GM12878 (cell line): ENCODE data around the gene GH2. TPM values are rescaled to one million over a fixed set of nuclear protein-coding genes. Genes with fewer than 3 reads are reported as not detected.
A peak's percentile ranks its signal among the peaks of the same experiment; 100 is the strongest.

Experiments
- ATAC-seq: fragments of 200-7000 bp; cut with Tn5 transposase; 3 replicates; pipeline ENCODE4 v1.9.1; 2020; ENCODE audit warnings: mild to moderate bottlenecking, moderate library complexity
- BruUV-seq: library from RNA; stranded (reverse); fragments of 400-500 nt; replicated peaks from 2 replicates; lab custom pipeline; 2021; lab: Mats Ljungman, UMichigan
- CTCF ChIA-PET: fragments of 300-600 bp; sonication (Branson Sonifier 250); formaldehyde crosslinking; extraction: SDS; loops from one replicate; lab custom pipeline; 2021; ENCODE audit warnings: inconsistent platforms; lab: Yijun Ruan, JAX
- POLR2A ChIA-PET: fragments of 350-600 bp; formaldehyde crosslinking; extraction: SDS; loops from one replicate; lab custom pipeline; 2021; ENCODE audit warnings: inconsistent platforms; lab: Charles Lee
- RAD21 ChIA-PET: fragments of 300-600 bp; sonication (Branson Sonifier 250); formaldehyde crosslinking; loops from one replicate; lab custom pipeline; 2023; ENCODE audit warnings: antibody characterized with exemption; ENCODE audit not compliant: unreplicated experiment; lab: Charles Lee
- SMC1A ChIA-PET: fragments of 300-600 bp; sonication (Branson Sonifier 250); formaldehyde crosslinking; loops from one replicate; lab custom pipeline; 2023; ENCODE audit not compliant: unreplicated experiment, uncharacterized antibody; lab: Charles Lee
- DNase-seq: peaks from one replicate; pipeline ENCODE4 v3.0.0-alpha.2; 2011; ENCODE audit warnings: low read depth, low spot score
- FAIRE-seq: peaks from 3 replicates; lab custom pipeline; 2011; peaks lifted over from hg19 to GRCh38; lab: Jason Lieb, UNC
- H2AFZ ChIP-seq: 2 replicates; pipeline ENCODE4 v1.6.0; 2011; ENCODE audit warnings: low read depth, low read length, control low read depth; ENCODE audit not compliant: control insufficient read depth
- H3K27ac ChIP-seq: 2 replicates; pipeline ENCODE4 v1.5.1; 2011; ENCODE audit warnings: control low read depth; ENCODE audit not compliant: control insufficient read depth, insufficient read depth
- H3K27me3 ChIP-seq, 2 experiments: replicated peaks in 1 of 2; 2 replicates each; pipeline versions ENCODE4 v1.6.0 to v1.6.1; 2011; ENCODE audit warnings: low read length in 1 of 2; ENCODE audit not compliant: control insufficient read depth in 2 of 2, insufficient read depth in 2 of 2
- H3K36me3 ChIP-seq, 2 experiments: 2 replicates each; pipeline ENCODE4 v1.5.1; 2011; ENCODE audit warnings: low read length in 1 of 2; ENCODE audit not compliant: control insufficient read depth in 2 of 2, insufficient read depth in 2 of 2
- H3K4me1 ChIP-seq: 2 replicates; pipeline ENCODE4 v1.6.1; 2011; ENCODE audit warnings: mild to moderate bottlenecking, low read length, moderate library complexity, mixed read lengths; ENCODE audit not compliant: control insufficient read depth, insufficient read depth
- H3K4me2 ChIP-seq: 2 replicates; pipeline ENCODE4 v1.6.0; 2011; ENCODE audit warnings: control low read depth; ENCODE audit not compliant: control insufficient read depth, insufficient read depth
- H3K4me3 ChIP-seq: fragments of 200-600 bp; sonication (generic); 2 replicates; pipeline ENCODE4 v1.5.1; 2016
- H3K79me2 ChIP-seq: 2 replicates; pipeline ENCODE4 v1.6.0; 2011; ENCODE audit warnings: low read length; ENCODE audit not compliant: control insufficient read depth, insufficient read depth
- H3K9ac ChIP-seq: 2 replicates; pipeline ENCODE4 v1.8.0; 2011; ENCODE audit warnings: low read length, control low read depth, mixed read lengths; ENCODE audit not compliant: control insufficient read depth, insufficient read depth
- H3K9me3 ChIP-seq: replicated peaks from 3 replicates; pipeline ENCODE4 v1.5.1; 2011; ENCODE audit warnings: mild to moderate bottlenecking, low read length; ENCODE audit not compliant: control insufficient read depth, insufficient read depth
- H4K20me1 ChIP-seq: 2 replicates; pipeline ENCODE4 v1.6.0; 2011; ENCODE audit not compliant: control insufficient read depth, insufficient read depth
- CREM ChIP-seq: IDR thresholded peaks from 2 replicates; pipeline ENCODE4 v1.6.1; 2014; ENCODE audit warnings: antibody characterized with exemption, low read depth
- EED ChIP-seq: sonication (generic); IDR thresholded peaks from 2 replicates; pipeline ENCODE4 v1.6.1; 2016; ENCODE audit warnings: antibody characterized with exemption, low read depth
- IKZF1 ChIP-seq: fragments of 450-650 bp; conservative IDR thresholded peaks from 2 replicates; pipeline ENCODE4 v1.6.1; 2017; ENCODE audit warnings: antibody characterized with exemption, mild to moderate bottlenecking
- MEF2B ChIP-seq: fragments of 450-650 bp; IDR thresholded peaks from 2 replicates; pipeline ENCODE4 v1.6.1; 2018; ENCODE audit warnings: mild to moderate bottlenecking, moderate library complexity; ENCODE audit not compliant: partially characterized antibody, poor library complexity, severe bottlenecking
- PKNOX1 ChIP-seq: fragments of 450-650 bp; IDR thresholded peaks from 2 replicates; pipeline ENCODE4 v1.6.1; 2016; ENCODE audit warnings: mild to moderate bottlenecking
- POU2F2 ChIP-seq: IDR thresholded peaks from 3 replicates; pipeline ENCODE4 v1.6.1; 2011; ENCODE audit warnings: low read depth, mild to moderate bottlenecking, low read length, borderline replicate concordance
- YY1 ChIP-seq: IDR thresholded peaks from 2 replicates; pipeline ENCODE4 v1.6.1; 2011; ENCODE audit warnings: low read depth, mild to moderate bottlenecking, low read length
- ZNF687 ChIP-seq: fragments of 450-650 bp; IDR thresholded peaks from 2 replicates; pipeline ENCODE4 v1.6.1; 2017; ENCODE audit warnings: mild to moderate bottlenecking, moderate library complexity
- WGBS: methylation state at CpG from one replicate; pipeline ENCODE4 v1.1.6; 2016; ENCODE audit warnings: low lambda C conversion rate; ENCODE audit not compliant: insufficient replicate concordance, insufficient coverage; ENCODE audit errors: missing lambda C conversion rate; 5-methylcytosine and 5-hydroxymethylcytosine counted together
- in situ Hi-C: fragments of 300-500 bp; cut with MboI; formaldehyde crosslinking; loops from 9 replicates; pipeline ENCODE4 v1.14.3; 2018; ENCODE audit warnings: mixed read lengths
- intact Hi-C: fragments of 100-400 bp; cut with micrococcal nuclease; formaldehyde crosslinking; loops from one replicate; pipeline ENCODE4 v1.14.2; 2022; ENCODE audit not compliant: unreplicated experiment
- polyA plus RNA-seq, 11 experiments: library from polyadenylated mRNA; depleted of rRNA in 4 of 11; unstranded in 6 of 11; stranded (reverse) in 5 of 11; fragments of >200 nt; fragmentation: Nextera tagmentation in 4 of 11; fragmentation: Illumina TruSeq in 1 of 11; extraction: Ambion mirVana in 4 of 11; extraction: Trizol in 1 of 11; gene quantifications; 1 replicate in 1 of 11; 2 replicates in 10 of 11; pipeline versions ENCODE4 v1.2.1 to v1.2.3, GENCODE V29; 2011 to 2016; ENCODE audit warnings: inconsistent platforms in 2 of 11, missing spikeins in 2 of 11, low read depth in 1 of 11
- total RNA-seq, 4 experiments: library from RNA; depleted of rRNA in 3 of 4; stranded (reverse); fragments of >200 nt in 3 of 4; fragmentation: Illumina TruSeq in 1 of 4; extraction: Trizol in 1 of 4; gene quantifications; 2 replicates each; pipeline versions ENCODE4 v1.2.1 to v1.2.3, GENCODE V29; 2013 to 2021

GH2 gene
- total and polyA plus RNA-seq, 10 of the 15 experiments (the other 5 are each of a cell fraction or from before 2014, with no cell fraction given): not detected

GRCh38 chr17:63928172-63928666 is 46.5 kb upstream of the GH2 start:
- Histone ChIP-seq H3K9me3 (no peaks in the 10 kb centered on the region), H4K20me1 (no peaks in the 10 kb centered on the region), H3K9ac (no peak overlapping the region), H2AFZ (no peak overlapping the region), H3K4me2 (no peak overlapping the region), H3K27ac (peak overlapping the region; percentile 56), H3K79me2 (peaks cover 32% of the 10 kb centered on the region), H3K36me3 (peaks cover 7 to 11% of the 10 kb centered on the region in 2 experiments; a peak in 2 of 4 replicates), H3K27me3 (no peaks in the 10 kb centered on the region), H3K4me3 (no peak overlapping the region), H3K4me1 (peaks cover 50% of the 10 kb centered on the region)
- SMC1A ChIA-PET: interaction anchor here (1.0 to 9.0 kb wide), 6 partner anchors 8 to 92 kb away, joined by 4 to 111 read pairs (median 7); partner anchors contain the start of genes GH1 and ICAM2
- RAD21 ChIA-PET: interaction anchor here (0.6 to 9.0 kb wide), 9 partner anchors 9 to 482 kb away, joined by 3 to 130 read pairs (median 4); partner anchors contain the start of genes GH1 and ICAM2
- BruUV-seq: no TSS peak
- no peak for ATAC-seq
- TF ChIP-seq CREM (no peak), YY1 (no peak)
- intact Hi-C loops: no loop called here
- 68% methylated on average over 10 of the region's 10 CpGs for WGBS
- in situ Hi-C loops: no loop called here
- no peak for FAIRE-seq
- CTCF ChIA-PET: interaction anchor here (0.9 to 8.7 kb wide), 7 partner anchors 8 to 101 kb away, joined by 4 to 153 read pairs (median 8); partner anchors contain the start of genes GH1 and ICAM2
- POLR2A ChIA-PET: interaction anchor here (0.6 to 1.2 kb wide), 6 partner anchors 12 to 217 kb away, joined by 3 to 8 read pairs (median 4); partner anchors contain the start of gene ICAM2
- DNase-seq: no peak

GRCh38 chr17:63927464-63928171 is 45.9 kb upstream of the GH2 start:
- POLR2A ChIA-PET: interaction anchor here (0.6 to 1.2 kb wide), 6 partner anchors 13 to 218 kb away, joined by 3 to 8 read pairs (median 4); partner anchors contain the start of gene ICAM2
- RAD21 ChIA-PET: interaction anchor here (0.6 to 9.0 kb wide), 9 partner anchors 8 to 481 kb away, joined by 3 to 130 read pairs (median 4); partner anchors contain the start of genes GH1 and ICAM2
- no TSS peak for BruUV-seq
- intact Hi-C loops: no loop called here
- Histone ChIP-seq H3K9ac (no peak overlapping the region; the same call in 1 of the 2 replicates), H3K79me2 (peaks cover 30% of the 10 kb centered on the region), H3K27me3 (no peaks in the 10 kb centered on the region), H2AFZ (no peak overlapping the region), H3K4me1 (peaks cover 44% of the 10 kb centered on the region), H3K4me3 (no peak overlapping the region), H3K9me3 (no peaks in the 10 kb centered on the region), H4K20me1 (no peaks in the 10 kb centered on the region), H3K4me2 (peak overlapping the region; percentile 57), H3K36me3 (peaks cover 7 to 11% of the 10 kb centered on the region in 2 experiments; a peak in 2 of 4 replicates), H3K27ac (peak overlapping the region; percentile 56)
- SMC1A ChIA-PET: interaction anchor here (1.0 to 9.0 kb wide), 6 partner anchors 7 to 92 kb away, joined by 4 to 111 read pairs (median 7); partner anchors contain the start of genes GH1 and ICAM2
- FAIRE-seq: no peak
- DNase-seq: no peak
- CTCF ChIA-PET: interaction anchor here (0.9 to 8.7 kb wide), 7 partner anchors 7 to 101 kb away, joined by 4 to 153 read pairs (median 8); partner anchors contain the start of genes GH1 and ICAM2
- peak; percentile 14; the same call in 2 of the 3 replicates for ATAC-seq
- 1% methylated on average over 8 of the region's 8 CpGs for WGBS
- in situ Hi-C loops: no loop called here
- TF ChIP-seq MEF2B (peak; percentile 51), YY1 (no peak), POU2F2 (peak; percentile 79; the same call in 1 of the 3 replicates), IKZF1 (peak; percentile 57), EED (peak; percentile 46), PKNOX1 (no peak), ZNF687 (peak; percentile 76)
